Right atrium auricular region (tissue), 2 donors: ENCODE measurements around the gene MOGAT1. TPM values are rescaled to one million over a fixed set of nuclear protein-coding genes. Genes with fewer than 3 reads are reported as not detected.

ENCODE experiments used
- DNase-seq: peaks from one replicate; pipeline ENCODE4 v3.0.0-alpha.2; 2019; ENCODE audit warnings: low spot score
- H3K27ac ChIP-seq, 2 donors: fragments of 200-600 bp; sonication (generic); 1 replicate in 1 of 2; 2 replicates in 1 of 2; pipeline ENCODE4 v1.5.1; 2016 to 2019
- H3K27me3 ChIP-seq, 2 donors: fragments of 200-600 bp; sonication (generic); one replicate each; pipeline versions ENCODE4 v1.5.1 to v1.6.0; 2017 to 2019
- H3K36me3 ChIP-seq: fragments of 200-600 bp; sonication (generic); one replicate; pipeline ENCODE4 v1.5.1; 2016
- H3K4me1 ChIP-seq, 2 donors: fragments of 200-600 bp; sonication (generic); one replicate each; pipeline versions ENCODE4 v1.5.1 to v1.6.0; 2017 to 2019
- H3K4me3 ChIP-seq, 2 donors: fragments of 200-600 bp; sonication (generic); 1 replicate in 1 of 2; 2 replicates in 1 of 2; pipeline ENCODE4 v1.5.1; 2017 to 2019; ENCODE audit warnings: mild to moderate bottlenecking in 1 of 2, moderate library complexity in 1 of 2
- H3K9me3 ChIP-seq, 2 donors: fragments of 200-600 bp; sonication (generic); one replicate each; pipeline ENCODE4 v1.5.1; 2019
- total RNA-seq, 2 donors: library from RNA; depleted of rRNA; stranded (reverse); fragments of >200 nt; gene quantifications; one replicate each; pipeline ENCODE4 v1.1.0, GENCODE V29; 2016
- TF ChIP-seq, protein P1 (sequence below), 2 donors: fragments of 200-600 bp; sonication (generic); IDR thresholded peaks; one replicate each; pipeline ENCODE4 v1.5.1; 2019; ENCODE audit warnings: antibody characterized with exemption in 2 of 2

MOGAT1 gene
- total RNA-seq, 2 donors from 2014 or later = not detected

DNA sequence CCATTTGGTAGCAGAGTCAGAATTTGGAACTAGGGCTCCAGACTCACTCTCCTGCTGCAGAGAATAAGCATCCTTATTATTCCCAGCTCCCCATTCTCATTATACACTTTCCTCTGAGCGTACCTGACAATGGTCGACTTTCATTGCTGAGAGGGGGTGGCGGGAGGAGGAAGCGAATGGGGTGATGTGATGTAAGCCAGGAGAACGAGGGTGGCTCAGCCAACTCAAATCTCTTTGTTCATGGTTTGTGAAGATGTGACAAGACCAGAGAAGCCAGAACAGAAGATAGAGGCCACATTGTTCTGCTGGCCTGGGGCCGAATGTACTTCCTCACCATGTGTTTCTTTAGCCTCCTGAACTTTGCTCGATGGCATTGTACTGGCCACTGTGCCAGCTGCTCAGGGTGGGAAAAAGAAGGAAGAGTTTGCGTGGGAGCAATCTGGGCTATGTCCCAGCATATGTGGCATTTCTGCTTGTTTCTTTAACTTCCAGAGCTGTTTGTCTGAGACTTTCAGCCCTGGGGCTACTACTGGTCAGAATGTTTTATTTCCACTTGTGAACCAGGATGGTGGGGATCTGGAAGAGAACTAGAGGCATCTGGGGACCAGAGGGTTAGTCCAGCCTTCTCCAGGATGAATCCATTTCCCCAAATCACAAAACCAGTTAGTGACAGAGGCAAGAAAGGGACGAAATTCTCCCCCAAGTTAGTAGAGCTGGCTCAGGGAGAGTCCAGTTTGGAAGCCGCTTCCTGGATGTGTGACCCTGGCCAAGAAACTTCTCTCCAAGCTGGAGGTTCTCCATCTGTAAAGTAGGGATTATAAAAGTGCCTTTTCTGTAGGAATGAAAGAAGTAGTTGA lies 62.6 kb downstream of the MOGAT1 start:
- Histone ChIP-seq H3K27me3 (no peaks in the 10 kb centered on the region), H3K36me3 (no peaks in the 10 kb centered on the region), H3K4me1 (peaks cover 0 to 14% of the 10 kb centered on the region in 2 donors), H3K4me3 (no peak overlapping the region), H3K27ac (peak overlapping the region; percentile 16), H3K9me3 (no peaks in the 10 kb centered on the region)
- TF ChIP-seq, protein P1, sequence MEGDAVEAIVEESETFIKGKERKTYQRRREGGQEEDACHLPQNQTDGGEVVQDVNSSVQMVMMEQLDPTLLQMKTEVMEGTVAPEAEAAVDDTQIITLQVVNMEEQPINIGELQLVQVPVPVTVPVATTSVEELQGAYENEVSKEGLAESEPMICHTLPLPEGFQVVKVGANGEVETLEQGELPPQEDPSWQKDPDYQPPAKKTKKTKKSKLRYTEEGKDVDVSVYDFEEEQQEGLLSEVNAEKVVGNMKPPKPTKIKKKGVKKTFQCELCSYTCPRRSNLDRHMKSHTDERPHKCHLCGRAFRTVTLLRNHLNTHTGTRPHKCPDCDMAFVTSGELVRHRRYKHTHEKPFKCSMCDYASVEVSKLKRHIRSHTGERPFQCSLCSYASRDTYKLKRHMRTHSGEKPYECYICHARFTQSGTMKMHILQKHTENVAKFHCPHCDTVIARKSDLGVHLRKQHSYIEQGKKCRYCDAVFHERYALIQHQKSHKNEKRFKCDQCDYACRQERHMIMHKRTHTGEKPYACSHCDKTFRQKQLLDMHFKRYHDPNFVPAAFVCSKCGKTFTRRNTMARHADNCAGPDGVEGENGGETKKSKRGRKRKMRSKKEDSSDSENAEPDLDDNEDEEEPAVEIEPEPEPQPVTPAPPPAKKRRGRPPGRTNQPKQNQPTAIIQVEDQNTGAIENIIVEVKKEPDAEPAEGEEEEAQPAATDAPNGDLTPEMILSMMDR (IDR thresholded peaks at IDR 0.05) = no peak
- peak; percentile 61 for DNase-seq

DNA sequence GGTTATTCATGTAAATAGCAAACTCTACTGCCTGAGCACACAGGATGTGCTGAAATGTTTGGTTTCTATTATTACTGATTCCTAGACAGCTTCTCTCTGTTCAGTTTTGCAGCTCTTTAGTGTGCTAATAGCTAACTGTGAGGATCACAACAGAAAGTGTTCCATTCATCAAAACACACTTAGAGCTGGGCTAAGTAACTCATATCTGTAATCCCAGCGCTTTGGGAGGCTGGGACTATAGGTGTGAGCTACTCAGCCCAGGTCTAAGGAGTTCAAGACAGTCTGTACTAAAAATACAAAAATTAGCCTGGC lies 63.2 kb downstream of the MOGAT1 start:
- H3K4me3 ChIP-seq = no peak overlapping the region
- H3K36me3 ChIP-seq = no peaks in the 10 kb centered on the region

DNA sequence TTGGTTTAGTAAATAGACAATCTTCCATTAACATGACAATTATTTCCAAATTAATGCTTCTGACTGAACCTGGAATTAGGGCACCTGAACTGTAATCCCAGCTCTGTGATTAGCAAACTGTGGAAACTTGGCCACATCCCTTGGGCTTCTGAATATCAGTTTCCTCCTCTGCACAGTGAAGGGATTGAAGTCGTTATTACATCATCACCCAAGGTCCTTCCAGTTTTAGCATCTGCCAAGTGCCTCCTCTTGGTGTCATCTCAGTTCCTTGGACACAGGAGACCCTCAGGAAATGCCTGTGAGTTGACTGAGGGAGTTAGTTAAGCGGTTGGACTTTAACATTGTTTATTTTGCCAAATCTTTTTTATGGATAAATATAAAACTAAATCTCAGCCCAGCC lies 64.8 kb downstream of the MOGAT1 start:
- no peaks in the 10 kb centered on the region for H3K27me3 ChIP-seq
- DNase-seq = peak; percentile 58
- TF ChIP-seq, protein P1 (IDR thresholded peaks at IDR 0.05) = no peak
- H3K9me3 ChIP-seq = no peaks in the 10 kb centered on the region
- peaks cover 0 to 14% of the 10 kb centered on the region in 2 donors for H3K4me1 ChIP-seq
- no peak overlapping the region for H3K4me3 ChIP-seq
- no peak overlapping the region for H3K27ac ChIP-seq
- H3K36me3 ChIP-seq = no peaks in the 10 kb centered on the region

More for the DNA sequence above, 63.2 kb downstream of the MOGAT1 start:
- TF ChIP-seq, protein P1 (IDR thresholded peaks at IDR 0.05) = no peak
- no peak for DNase-seq
- H3K9me3 ChIP-seq = no peaks in the 10 kb centered on the region
- peaks cover 0 to 14% of the 10 kb centered on the region in 2 donors for H3K4me1 ChIP-seq
- H3K27ac ChIP-seq = no peak overlapping the region
- no peaks in the 10 kb centered on the region for H3K27me3 ChIP-seq

DNA sequence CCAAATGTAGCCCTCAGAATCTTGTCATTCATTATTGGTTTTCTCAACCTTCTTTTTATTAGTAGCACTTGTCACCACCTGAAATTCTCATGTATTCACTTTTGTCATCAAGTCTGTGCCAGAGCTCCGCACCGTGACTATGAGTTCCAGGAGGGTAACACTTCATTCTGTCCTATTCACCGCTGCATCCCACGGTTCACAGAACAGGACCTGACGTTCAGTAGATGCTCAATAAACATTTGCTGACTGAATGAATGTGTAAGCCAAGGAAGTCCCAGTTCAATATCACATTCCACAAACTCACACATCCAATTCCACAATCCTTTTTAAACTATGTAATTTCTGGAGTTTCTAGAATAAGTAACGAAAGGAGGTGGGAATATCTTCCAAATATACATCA lies 65.5 kb downstream of the MOGAT1 start:
- H3K27me3 ChIP-seq = no peaks in the 10 kb centered on the region
- no peaks in the 10 kb centered on the region for H3K36me3 ChIP-seq
- H3K27ac ChIP-seq = no peak overlapping the region
- peaks cover 0 to 14% of the 10 kb centered on the region in 2 donors for H3K4me1 ChIP-seq
- DNase-seq = peak; percentile 50
- no peak overlapping the region for H3K4me3 ChIP-seq
- TF ChIP-seq, protein P1 (IDR thresholded peaks at IDR 0.05) = no peak
- H3K9me3 ChIP-seq = no peaks in the 10 kb centered on the region

DNA sequence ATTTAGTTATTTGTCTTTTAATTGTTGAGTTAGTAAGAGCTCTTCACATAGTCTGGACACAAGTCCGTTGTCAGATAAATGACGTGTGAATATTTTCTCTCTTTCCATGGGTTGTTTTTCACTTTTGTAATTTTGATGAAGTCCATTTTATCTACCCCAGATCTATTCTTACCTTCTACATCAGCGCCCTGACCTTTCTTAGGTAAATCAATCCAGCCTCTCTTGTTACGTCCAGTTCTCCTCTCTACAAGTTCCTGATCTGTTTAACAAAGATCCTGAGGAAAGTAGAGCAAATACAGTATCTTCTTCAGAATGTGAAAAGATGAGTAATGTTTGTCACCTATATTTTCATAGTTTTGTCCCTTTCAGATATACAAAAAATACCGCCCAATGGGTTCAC lies 66.9 kb downstream of the MOGAT1 start:
- H3K9me3 ChIP-seq = no peaks in the 10 kb centered on the region
- H3K27me3 ChIP-seq = no peaks in the 10 kb centered on the region
- peaks cover 0 to 15% of the 10 kb centered on the region in 2 donors for H3K4me1 ChIP-seq
- no peak for DNase-seq
- TF ChIP-seq, protein P1 (IDR thresholded peaks at IDR 0.05) = no peak
- H3K36me3 ChIP-seq = no peaks in the 10 kb centered on the region
- no peak overlapping the region for H3K27ac ChIP-seq
- no peak overlapping the region for H3K4me3 ChIP-seq
